HT1080 (cell line): ENCODE data around the gene DAB2IP. TPM values are rescaled to one million over a fixed set of nuclear protein-coding genes. Genes with fewer than 3 reads are reported as not detected.
"Not testable (repeated sequence)": the region's sequence is repeated elsewhere in the genome, so short reads cannot be mapped to it uniquely, and the experiment has no call there.

Experiments
- DNase-seq: peaks from one replicate; pipeline ENCODE4 v3.0.0-alpha.2; 2015; ENCODE audit warnings: low read depth
- total RNA-seq: library from RNA; depleted of rRNA; stranded (reverse); fragments of >200 nt; shearing (Covaris generic); gene quantifications from 2 replicates; pipeline ENCODE4 v1.2.3, GENCODE V29; 2014

DAB2IP gene
- total RNA-seq, 1 experiment from 2014 or later: 16.6 TPM

GRCh38 chr9:121643473-121643872 lies 8.0 kb upstream of the DAB2IP start:
- DNase-seq: no peak

GRCh38 chr9:121644040-121644439 lies 7.4 kb upstream of the DAB2IP start:
- DNase-seq: not testable (repeated sequence)

- DNase-seq: no peak
Measured at GRCh38 chr9:121645003-121645402, 6.4 kb upstream of the DAB2IP start.

- no peak for DNase-seq
Measured at GRCh38 chr9:121645853-121646807, 5.3 kb upstream of the DAB2IP start.

- DNase-seq: no peak
Measured at GRCh38 chr9:121646992-121647391, 4.4 kb upstream of the DAB2IP start.

GRCh38 chr9:121648172-121648571 lies 3.3 kb upstream of the DAB2IP start:
- no peak for DNase-seq

GRCh38 chr9:121648799-121649198 lies 2.6 kb upstream of the DAB2IP start:
- no peak for DNase-seq

- no peak for DNase-seq
Measured at GRCh38 chr9:121649476-121650216, 1.8 kb upstream of the DAB2IP start.

GRCh38 chr9:121650217-121651007 lies 1.0 kb upstream of the DAB2IP start:
- peak; percentile 52 for DNase-seq

- no peak for DNase-seq
Measured at GRCh38 chr9:121651008-121651294, 483 bp upstream of the DAB2IP start.

- no peak for DNase-seq
Measured at GRCh38 chr9:121652021-121652837, 795 bp downstream of the DAB2IP start.

- DNase-seq: no peak
Measured at GRCh38 chr9:121652838-121653231, 1.4 kb downstream of the DAB2IP start.

- no peak for DNase-seq
Measured at GRCh38 chr9:121654499-121655140, 3.2 kb downstream of the DAB2IP start.

GRCh38 chr9:121655231-121655755 lies 3.9 kb downstream of the DAB2IP start:
- DNase-seq: no peak

GRCh38 chr9:121656941-121657470 lies 5.6 kb downstream of the DAB2IP start:
- DNase-seq: no peak

- DNase-seq: no peak
Measured at GRCh38 chr9:121658166-121658565, 6.7 kb downstream of the DAB2IP start.

- no peak for DNase-seq
Measured at GRCh38 chr9:121658591-121658990, 7.2 kb downstream of the DAB2IP start.

GRCh38 chr9:121660367-121660766 lies 8.9 kb downstream of the DAB2IP start:
- DNase-seq: no peak

GRCh38 chr9:121660876-121661275 lies 9.4 kb downstream of the DAB2IP start:
- DNase-seq: no peak

GRCh38 chr9:121661328-121661727 lies 9.9 kb downstream of the DAB2IP start:
- no peak for DNase-seq
